GM12878 (cell line): ENCODE data around the gene LLCFC1. TPM values are rescaled to one million over a fixed set of nuclear protein-coding genes. Genes with fewer than 3 reads are reported as not detected.

Source experiments
- ATAC-seq: fragments of 200-7000 bp; cut with Tn5 transposase; 3 replicates; pipeline ENCODE4 v1.9.1; 2020; ENCODE audit warnings: mild to moderate bottlenecking, moderate library complexity
- BruUV-seq: library from RNA; stranded (reverse); fragments of 400-500 nt; replicated peaks from 2 replicates; lab custom pipeline; 2021; lab: Mats Ljungman, UMichigan
- CTCF ChIA-PET: fragments of 300-600 bp; sonication (Branson Sonifier 250); formaldehyde crosslinking; extraction: SDS; loops from one replicate; lab custom pipeline; 2021; ENCODE audit warnings: inconsistent platforms; lab: Yijun Ruan, JAX
- POLR2A ChIA-PET: fragments of 350-600 bp; formaldehyde crosslinking; extraction: SDS; loops from one replicate; lab custom pipeline; 2021; ENCODE audit warnings: inconsistent platforms; lab: Charles Lee
- RAD21 ChIA-PET: fragments of 300-600 bp; sonication (Branson Sonifier 250); formaldehyde crosslinking; loops from one replicate; lab custom pipeline; 2023; ENCODE audit warnings: antibody characterized with exemption; ENCODE audit not compliant: unreplicated experiment; lab: Charles Lee
- SMC1A ChIA-PET: fragments of 300-600 bp; sonication (Branson Sonifier 250); formaldehyde crosslinking; loops from one replicate; lab custom pipeline; 2023; ENCODE audit not compliant: unreplicated experiment, uncharacterized antibody; lab: Charles Lee
- DNase-seq: peaks from one replicate; pipeline ENCODE4 v3.0.0-alpha.2; 2011; ENCODE audit warnings: low read depth, low spot score
- FAIRE-seq: peaks from 3 replicates; lab custom pipeline; 2011; peaks lifted over from hg19 to GRCh38; lab: Jason Lieb, UNC
- H2AFZ ChIP-seq: 2 replicates; pipeline ENCODE4 v1.6.0; 2011; ENCODE audit warnings: low read depth, low read length, control low read depth; ENCODE audit not compliant: control insufficient read depth
- H3K27ac ChIP-seq: 2 replicates; pipeline ENCODE4 v1.5.1; 2011; ENCODE audit warnings: control low read depth; ENCODE audit not compliant: control insufficient read depth, insufficient read depth
- H3K27me3 ChIP-seq, 2 experiments: replicated peaks in 1 of 2; 2 replicates each; pipeline versions ENCODE4 v1.6.0 to v1.6.1; 2011; ENCODE audit warnings: low read length in 1 of 2; ENCODE audit not compliant: control insufficient read depth in 2 of 2, insufficient read depth in 2 of 2
- H3K36me3 ChIP-seq, 2 experiments: 2 replicates each; pipeline ENCODE4 v1.5.1; 2011; ENCODE audit warnings: low read length in 1 of 2; ENCODE audit not compliant: control insufficient read depth in 2 of 2, insufficient read depth in 2 of 2
- H3K4me1 ChIP-seq: 2 replicates; pipeline ENCODE4 v1.6.1; 2011; ENCODE audit warnings: mild to moderate bottlenecking, low read length, moderate library complexity, mixed read lengths; ENCODE audit not compliant: control insufficient read depth, insufficient read depth
- H3K4me2 ChIP-seq: 2 replicates; pipeline ENCODE4 v1.6.0; 2011; ENCODE audit warnings: control low read depth; ENCODE audit not compliant: control insufficient read depth, insufficient read depth
- H3K4me3 ChIP-seq: fragments of 200-600 bp; sonication (generic); 2 replicates; pipeline ENCODE4 v1.5.1; 2016
- H3K79me2 ChIP-seq: 2 replicates; pipeline ENCODE4 v1.6.0; 2011; ENCODE audit warnings: low read length; ENCODE audit not compliant: control insufficient read depth, insufficient read depth
- H3K9ac ChIP-seq: 2 replicates; pipeline ENCODE4 v1.8.0; 2011; ENCODE audit warnings: low read length, control low read depth, mixed read lengths; ENCODE audit not compliant: control insufficient read depth, insufficient read depth
- H3K9me3 ChIP-seq: replicated peaks from 3 replicates; pipeline ENCODE4 v1.5.1; 2011; ENCODE audit warnings: mild to moderate bottlenecking, low read length; ENCODE audit not compliant: control insufficient read depth, insufficient read depth
- H4K20me1 ChIP-seq: 2 replicates; pipeline ENCODE4 v1.6.0; 2011; ENCODE audit not compliant: control insufficient read depth, insufficient read depth
- CHD2 ChIP-seq: IDR thresholded peaks from 2 replicates; pipeline ENCODE4 v1.6.1; 2011; ENCODE audit warnings: low read depth, low read length, improper control_type of control experiment, borderline replicate concordance
- EED ChIP-seq: sonication (generic); IDR thresholded peaks from 2 replicates; pipeline ENCODE4 v1.6.1; 2016; ENCODE audit warnings: antibody characterized with exemption, low read depth
- KDM1A ChIP-seq: fragments of 200-600 bp; sonication (generic); IDR thresholded peaks from 2 replicates; pipeline ENCODE4 v1.6.1; 2016; ENCODE audit warnings: borderline replicate concordance
- SP1 ChIP-seq: IDR thresholded peaks from one replicate; pipeline ENCODE4 v1.6.1; 2011; ENCODE audit warnings: low read depth, low read length
- SPI1 ChIP-seq: IDR thresholded peaks from 2 replicates; pipeline ENCODE4 v1.6.1; 2011; ENCODE audit warnings: low read depth, mild to moderate bottlenecking, low read length, moderate library complexity, borderline replicate concordance; ENCODE audit not compliant: insufficient read depth
- YY1 ChIP-seq: IDR thresholded peaks from 2 replicates; pipeline ENCODE4 v1.6.1; 2011; ENCODE audit warnings: low read depth, mild to moderate bottlenecking, low read length
- ZNF274 ChIP-seq: IDR thresholded peaks from one replicate; pipeline ENCODE4 v1.8.0; 2011; ENCODE audit not compliant: insufficient read length, insufficient read depth
- ZNF687 ChIP-seq: fragments of 450-650 bp; IDR thresholded peaks from 2 replicates; pipeline ENCODE4 v1.6.1; 2017; ENCODE audit warnings: mild to moderate bottlenecking, moderate library complexity
- WGBS: methylation state at CpG from one replicate; pipeline ENCODE4 v1.1.6; 2016; ENCODE audit warnings: low lambda C conversion rate; ENCODE audit not compliant: insufficient replicate concordance, insufficient coverage; ENCODE audit errors: missing lambda C conversion rate; 5-methylcytosine and 5-hydroxymethylcytosine counted together
- in situ Hi-C: fragments of 300-500 bp; cut with MboI; formaldehyde crosslinking; loops from 9 replicates; pipeline ENCODE4 v1.14.3; 2018; ENCODE audit warnings: mixed read lengths
- intact Hi-C: fragments of 100-400 bp; cut with micrococcal nuclease; formaldehyde crosslinking; loops from one replicate; pipeline ENCODE4 v1.14.2; 2022; ENCODE audit not compliant: unreplicated experiment
- polyA plus RNA-seq, 11 experiments: library from polyadenylated mRNA; depleted of rRNA in 4 of 11; unstranded in 6 of 11; stranded (reverse) in 5 of 11; fragments of >200 nt; fragmentation: Nextera tagmentation in 4 of 11; fragmentation: Illumina TruSeq in 1 of 11; extraction: Ambion mirVana in 4 of 11; extraction: Trizol in 1 of 11; gene quantifications; 1 replicate in 1 of 11; 2 replicates in 10 of 11; pipeline versions ENCODE4 v1.2.1 to v1.2.3, GENCODE V29; 2011 to 2016; ENCODE audit warnings: inconsistent platforms in 2 of 11, missing spikeins in 2 of 11, low read depth in 1 of 11
- total RNA-seq, 4 experiments: library from RNA; depleted of rRNA in 3 of 4; stranded (reverse); fragments of >200 nt in 3 of 4; fragmentation: Illumina TruSeq in 1 of 4; extraction: Trizol in 1 of 4; gene quantifications; 2 replicates each; pipeline versions ENCODE4 v1.2.1 to v1.2.3, GENCODE V29; 2013 to 2021
- TF ChIP-seq, protein P1 (sequence below): fragments of 450-650 bp; IDR thresholded peaks from 2 replicates; pipeline ENCODE4 v1.6.1; 2017; ENCODE audit warnings: borderline replicate concordance
- TF ChIP-seq, protein P2 (sequence below): IDR thresholded peaks from 2 replicates; pipeline ENCODE4 v1.6.1; 2011; ENCODE audit warnings: borderline replicate concordance, low read depth, mild to moderate bottlenecking, moderate library complexity, low read length; ENCODE audit not compliant: insufficient read depth, poor library complexity, severe bottlenecking

The LLCFC1 gene
- total and polyA plus RNA-seq, 10 of the 15 experiments (the other 5 are each of a cell fraction or from before 2014, with no cell fraction given) = not detected

GRCh38 chr7:142961973-142962926 lies 23.0 kb downstream of the LLCFC1 start, which contains the start of gene KEL (continued):
- no peak for TF ChIP-seq SPI1

DNA sequence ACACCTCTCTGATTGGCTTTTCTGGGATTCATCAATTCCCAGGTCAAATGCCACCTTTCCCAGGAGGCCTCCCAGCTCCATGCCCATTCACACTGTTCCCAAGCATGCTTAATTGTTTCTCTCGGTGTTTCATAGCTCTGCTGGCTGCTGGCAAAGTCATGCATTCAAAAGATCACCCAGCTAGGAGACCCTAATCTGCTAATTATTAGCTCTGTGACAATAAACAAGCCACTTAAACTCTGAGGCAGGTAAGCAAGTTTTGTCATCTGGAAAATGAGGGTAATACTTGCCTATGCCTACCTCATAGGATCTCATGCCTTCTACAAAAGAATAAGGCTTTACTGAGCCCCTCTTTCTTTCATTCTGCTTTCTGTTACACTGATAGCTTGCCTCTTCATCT lies 23.7 kb downstream of the LLCFC1 start:
- no peak overlapping the region for H3K27ac ChIP-seq
- SMC1A ChIA-PET = no interaction called here
- no peak overlapping the region for H3K9ac ChIP-seq
- no peak for FAIRE-seq
- no peak overlapping the region for H2AFZ ChIP-seq
- POLR2A ChIA-PET = no interaction called here
- H3K79me2 ChIP-seq = no peaks in the 10 kb centered on the region
- intact Hi-C loops = no loop called here
- no peaks in the 10 kb centered on the region for H4K20me1 ChIP-seq
- no peak overlapping the region for H3K4me3 ChIP-seq
- CTCF ChIA-PET = no interaction called here
- no peaks in the 10 kb centered on the region; a peak in 3 of 4 replicates for H3K27me3 ChIP-seq
- no peak for ATAC-seq
- 0% methylated on average over 1 of the region's 1 CpG for WGBS
- H3K4me2 ChIP-seq = no peak overlapping the region
- no TSS peak for BruUV-seq
- RAD21 ChIA-PET = no interaction called here
- H3K36me3 ChIP-seq = no peaks in the 10 kb centered on the region
- H3K4me1 ChIP-seq = no peaks in the 10 kb centered on the region
- no peaks in the 10 kb centered on the region for H3K9me3 ChIP-seq
- in situ Hi-C loops = no loop called here
- DNase-seq = no peak
- TF ChIP-seq KDM1A = no peak
- TF ChIP-seq, protein P1, sequence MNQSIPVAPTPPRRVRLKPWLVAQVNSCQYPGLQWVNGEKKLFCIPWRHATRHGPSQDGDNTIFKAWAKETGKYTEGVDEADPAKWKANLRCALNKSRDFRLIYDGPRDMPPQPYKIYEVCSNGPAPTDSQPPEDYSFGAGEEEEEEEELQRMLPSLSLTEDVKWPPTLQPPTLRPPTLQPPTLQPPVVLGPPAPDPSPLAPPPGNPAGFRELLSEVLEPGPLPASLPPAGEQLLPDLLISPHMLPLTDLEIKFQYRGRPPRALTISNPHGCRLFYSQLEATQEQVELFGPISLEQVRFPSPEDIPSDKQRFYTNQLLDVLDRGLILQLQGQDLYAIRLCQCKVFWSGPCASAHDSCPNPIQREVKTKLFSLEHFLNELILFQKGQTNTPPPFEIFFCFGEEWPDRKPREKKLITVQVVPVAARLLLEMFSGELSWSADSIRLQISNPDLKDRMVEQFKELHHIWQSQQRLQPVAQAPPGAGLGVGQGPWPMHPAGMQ = no peak
- no peak for TF ChIP-seq EED
- TF ChIP-seq SP1 = no peak
- TF ChIP-seq ZNF687 = no peak
- TF ChIP-seq CHD2 = no peak
- TF ChIP-seq, protein P2, sequence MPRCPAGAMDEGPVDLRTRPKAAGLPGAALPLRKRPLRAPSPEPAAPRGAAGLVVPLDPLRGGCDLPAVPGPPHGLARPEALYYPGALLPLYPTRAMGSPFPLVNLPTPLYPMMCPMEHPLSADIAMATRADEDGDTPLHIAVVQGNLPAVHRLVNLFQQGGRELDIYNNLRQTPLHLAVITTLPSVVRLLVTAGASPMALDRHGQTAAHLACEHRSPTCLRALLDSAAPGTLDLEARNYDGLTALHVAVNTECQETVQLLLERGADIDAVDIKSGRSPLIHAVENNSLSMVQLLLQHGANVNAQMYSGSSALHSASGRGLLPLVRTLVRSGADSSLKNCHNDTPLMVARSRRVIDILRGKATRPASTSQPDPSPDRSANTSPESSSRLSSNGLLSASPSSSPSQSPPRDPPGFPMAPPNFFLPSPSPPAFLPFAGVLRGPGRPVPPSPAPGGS = no peak
- no peak for TF ChIP-seq YY1
- TF ChIP-seq ZNF274 = no peak
